NCI-H2081 (cell line): ENCODE measurements around the gene ICE1.
"Not testable (repeated sequence)": the region's sequence is repeated elsewhere in the genome, so short reads cannot be mapped to it uniquely, and the experiment has no call there.

Experiments
- DNase-seq, 2 experiments: peaks; one replicate each; lab custom pipeline; 2025; lab: John Stamatoyannopoulos, UW

The ICE1 gene

GRCh38 chr5:5421961-5422818 lies at the start of gene ICE1:
Gene ICE1 (plus strand): TSS chr5:5422677. CDS start chr5:5422916, 239 bp downstream.
- peak; percentile 99 for DNase-seq

GRCh38 chr5:5372930-5373329 lies 49.5 kb upstream of the ICE1 start:
- DNase-seq = no peak

GRCh38 chr5:5373351-5373989 lies 49.0 kb upstream of the ICE1 start:
- no peak for DNase-seq

- no peak for DNase-seq
These were observed 48.3 kb upstream of the ICE1 start for GRCh38 chr5:5374009-5374715.

GRCh38 chr5:5377780-5378179 lies 44.7 kb upstream of the ICE1 start:
- no peak for DNase-seq

- DNase-seq = no peak
These were observed 43.9 kb upstream of the ICE1 start for GRCh38 chr5:5378531-5378930.

- no peak for DNase-seq
These were observed 42.2 kb upstream of the ICE1 start for GRCh38 chr5:5380298-5380697.

GRCh38 chr5:5381310-5381913 lies 41.1 kb upstream of the ICE1 start:
- no peak for DNase-seq

- DNase-seq = no peak
These were observed 39.0 kb upstream of the ICE1 start for GRCh38 chr5:5383461-5383860.

GRCh38 chr5:5384660-5385330 lies 37.7 kb upstream of the ICE1 start:
- DNase-seq = no peak

- DNase-seq = no peak
These were observed 37.2 kb upstream of the ICE1 start for GRCh38 chr5:5385331-5385662.

- DNase-seq = no peak
These were observed 36.1 kb upstream of the ICE1 start for GRCh38 chr5:5386329-5386728.

- DNase-seq = no peak
These were observed 35.3 kb upstream of the ICE1 start for GRCh38 chr5:5387192-5387591.

GRCh38 chr5:5387777-5388176 lies 34.7 kb upstream of the ICE1 start:
- no peak for DNase-seq

GRCh38 chr5:5390121-5390869 lies 32.2 kb upstream of the ICE1 start:
- DNase-seq = not testable (repeated sequence)

- DNase-seq = not testable (repeated sequence)
These were observed 30.0 kb upstream of the ICE1 start for GRCh38 chr5:5392504-5392903.

GRCh38 chr5:5394384-5394986 lies 28.0 kb upstream of the ICE1 start:
- peak in 1 of 2 experiments; percentile 11 for DNase-seq

GRCh38 chr5:5395093-5395492 lies 27.4 kb upstream of the ICE1 start:
- not testable (repeated sequence) for DNase-seq

GRCh38 chr5:5398071-5398470 lies 24.4 kb upstream of the ICE1 start:
- DNase-seq = no peak

GRCh38 chr5:5401095-5401494 lies 21.4 kb upstream of the ICE1 start:
- DNase-seq = no peak

- DNase-seq = no peak
These were observed 18.7 kb upstream of the ICE1 start for GRCh38 chr5:5403741-5404140.
